Neutrophil (primary cell): ENCODE measurements around the gene ULK1.
A peak's percentile ranks its signal among the peaks of the same experiment; 100 is the strongest.

Experiments
- H3K27ac ChIP-seq: fragments of 200-600 bp; sonication (generic); 2 replicates; pipeline ENCODE4 v1.5.1; 2016; ENCODE audit warnings: mild to moderate bottlenecking, moderate library complexity
- H3K27me3 ChIP-seq: fragments of 200-600 bp; sonication (generic); 2 replicates; pipeline ENCODE4 v1.6.0; 2016; ENCODE audit warnings: mild to moderate bottlenecking
- H3K36me3 ChIP-seq: fragments of 200-600 bp; sonication (generic); 2 replicates; pipeline ENCODE4 v1.5.1; 2017
- H3K4me1 ChIP-seq, 2 experiments: fragments of 200-600 bp in 1 of 2; sonication (generic) in 1 of 2; 1 replicate in 1 of 2; 2 replicates in 1 of 2; pipeline versions ENCODE4 v1.5.1 to v1.6.1; 2013 to 2016; ENCODE audit warnings: low read depth in 1 of 2, low read length in 1 of 2, mild to moderate bottlenecking in 1 of 2, moderate library complexity in 1 of 2; ENCODE audit not compliant: control insufficient read depth in 1 of 2, insufficient read depth in 1 of 2
- H3K4me3 ChIP-seq, 2 experiments: fragments of 200-600 bp in 1 of 2; sonication (generic) in 1 of 2; 1 replicate in 1 of 2; 2 replicates in 1 of 2; pipeline ENCODE4 v1.5.1; 2013 to 2016; ENCODE audit warnings: low read depth in 1 of 2, low read length in 1 of 2, mild to moderate bottlenecking in 1 of 2, moderate library complexity in 1 of 2
- H3K9me3 ChIP-seq: fragments of 200-600 bp; sonication (generic); 2 replicates; pipeline ENCODE4 v1.5.1; 2016
- CTCF ChIP-seq: fragments of 200-600 bp; sonication (generic); IDR thresholded peaks from 2 replicates; pipeline ENCODE4 v1.5.1; 2016; ENCODE audit warnings: antibody characterized with exemption

ULK1 gene

GRCh38 chr12:131918311-131919050, 24.1 kb downstream of the ULK1 start:
- no peak overlapping the region for H3K4me3 ChIP-seq
- H3K36me3 ChIP-seq: peaks cover 100% of the 10 kb centered on the region
- no peak for TF ChIP-seq CTCF
- no peak overlapping the region for H3K27ac ChIP-seq
- no peaks in the 10 kb centered on the region for H3K9me3 ChIP-seq
- no peaks in the 10 kb centered on the region for H3K27me3 ChIP-seq
- H3K4me1 ChIP-seq: no peaks in the 10 kb centered on the region

- no peak overlapping the region for H3K27ac ChIP-seq
- no peaks in the 10 kb centered on the region for H3K4me1 ChIP-seq
- no peaks in the 10 kb centered on the region for H3K9me3 ChIP-seq
- no peak for TF ChIP-seq CTCF
- H3K36me3 ChIP-seq: peaks cover 95% of the 10 kb centered on the region
- no peak overlapping the region for H3K4me3 ChIP-seq
- H3K27me3 ChIP-seq: no peaks in the 10 kb centered on the region
Observed at GRCh38 chr12:131919051-131919347, 24.6 kb downstream of the ULK1 start.

GRCh38 chr12:131919366-131920156, 25.1 kb downstream of the ULK1 start:
- H3K27me3 ChIP-seq: peaks cover 2% of the 10 kb centered on the region
- H3K4me1 ChIP-seq: no peaks in the 10 kb centered on the region
- no peak overlapping the region for H3K27ac ChIP-seq
- H3K36me3 ChIP-seq: peaks cover 89% of the 10 kb centered on the region
- H3K4me3 ChIP-seq: no peak overlapping the region
- TF ChIP-seq CTCF: no peak
- H3K9me3 ChIP-seq: no peaks in the 10 kb centered on the region

DNA sequence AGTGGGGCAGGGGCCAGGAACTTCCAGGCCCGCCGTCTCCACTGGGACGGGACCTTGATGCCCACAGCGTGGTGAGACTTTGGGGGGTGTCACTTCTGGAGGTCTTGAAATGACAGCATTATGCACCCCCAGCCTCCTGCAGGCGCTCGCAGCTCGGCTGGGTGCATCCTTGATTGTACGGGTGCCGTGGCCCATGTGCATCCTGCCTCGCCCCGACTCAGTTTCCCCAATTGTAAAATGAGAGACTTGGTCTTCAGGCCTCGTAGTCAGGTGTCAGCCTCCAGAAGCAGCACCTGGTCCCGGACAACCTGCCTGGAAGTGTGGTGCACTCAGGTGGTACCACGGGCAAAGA, 25.7 kb downstream of the ULK1 start:
- TF ChIP-seq CTCF: no peak
- no peaks in the 10 kb centered on the region for H3K9me3 ChIP-seq
- H3K27ac ChIP-seq: no peak overlapping the region
- H3K4me1 ChIP-seq: no peaks in the 10 kb centered on the region
- peaks cover 7% of the 10 kb centered on the region for H3K27me3 ChIP-seq
- no peak overlapping the region for H3K4me3 ChIP-seq
- peaks cover 83% of the 10 kb centered on the region for H3K36me3 ChIP-seq

DNA sequence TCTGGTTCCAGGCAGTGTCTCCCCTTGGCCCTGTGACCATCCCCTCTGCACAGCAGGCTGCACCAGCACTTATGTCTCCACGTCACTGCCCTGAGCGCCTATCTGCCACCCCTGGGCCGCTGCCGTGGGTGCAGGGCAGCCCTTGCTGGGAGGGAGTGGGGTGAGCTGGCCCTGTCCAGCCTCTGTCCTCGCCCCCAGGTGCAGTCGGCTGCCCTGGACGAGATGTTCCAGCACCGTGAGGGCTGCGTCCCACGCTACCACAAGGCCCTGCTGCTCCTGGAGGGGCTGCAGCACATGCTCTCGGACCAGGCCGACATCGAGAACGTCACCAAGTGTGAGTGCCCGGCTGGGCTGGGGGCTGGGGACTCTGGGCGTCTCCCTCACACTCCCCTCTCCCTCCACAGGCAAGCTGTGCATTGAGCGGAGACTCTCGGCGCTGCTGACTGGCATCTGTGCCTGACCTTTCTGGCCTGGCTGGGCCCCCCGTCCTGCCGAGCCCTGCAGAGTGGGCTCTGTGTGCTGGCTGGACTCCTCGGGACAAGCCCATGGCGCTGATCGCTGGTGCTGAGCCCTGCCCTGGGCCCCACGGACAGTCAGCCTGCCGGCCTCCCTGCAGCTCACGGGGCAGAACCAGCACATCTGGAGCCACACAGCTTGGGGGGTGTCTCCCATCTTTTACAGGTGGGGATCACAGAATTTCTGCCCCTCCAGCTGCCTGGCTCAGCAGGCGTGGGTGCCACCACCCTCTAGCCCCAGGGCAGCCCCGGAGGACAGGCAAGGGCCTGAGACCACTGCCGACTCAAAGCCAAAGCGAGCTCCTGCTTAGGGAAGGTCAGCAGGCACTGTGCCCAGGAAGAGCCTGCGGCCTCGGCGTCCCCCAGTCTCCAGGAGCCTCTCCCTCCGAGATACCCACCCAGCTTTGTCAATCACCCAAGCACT, 26.7 kb downstream of the ULK1 start:
- peak overlapping the region; percentile 50 for H3K27ac ChIP-seq
- H3K36me3 ChIP-seq: peaks cover 73% of the 10 kb centered on the region
- no peaks in the 10 kb centered on the region for H3K9me3 ChIP-seq
- no peak for TF ChIP-seq CTCF
- no peaks in the 10 kb centered on the region for H3K4me1 ChIP-seq
- H3K27me3 ChIP-seq: peaks cover 8% of the 10 kb centered on the region
- no peak overlapping the region for H3K4me3 ChIP-seq
